Measurements from ENCODE around the gene PIGBOS1.

Gene PIGBOS1

GRCh38 chr15:55279746-55280351 is 39.1 kb downstream of the PIGBOS1 start:
- TF ChIP-seq, protein P1, sequence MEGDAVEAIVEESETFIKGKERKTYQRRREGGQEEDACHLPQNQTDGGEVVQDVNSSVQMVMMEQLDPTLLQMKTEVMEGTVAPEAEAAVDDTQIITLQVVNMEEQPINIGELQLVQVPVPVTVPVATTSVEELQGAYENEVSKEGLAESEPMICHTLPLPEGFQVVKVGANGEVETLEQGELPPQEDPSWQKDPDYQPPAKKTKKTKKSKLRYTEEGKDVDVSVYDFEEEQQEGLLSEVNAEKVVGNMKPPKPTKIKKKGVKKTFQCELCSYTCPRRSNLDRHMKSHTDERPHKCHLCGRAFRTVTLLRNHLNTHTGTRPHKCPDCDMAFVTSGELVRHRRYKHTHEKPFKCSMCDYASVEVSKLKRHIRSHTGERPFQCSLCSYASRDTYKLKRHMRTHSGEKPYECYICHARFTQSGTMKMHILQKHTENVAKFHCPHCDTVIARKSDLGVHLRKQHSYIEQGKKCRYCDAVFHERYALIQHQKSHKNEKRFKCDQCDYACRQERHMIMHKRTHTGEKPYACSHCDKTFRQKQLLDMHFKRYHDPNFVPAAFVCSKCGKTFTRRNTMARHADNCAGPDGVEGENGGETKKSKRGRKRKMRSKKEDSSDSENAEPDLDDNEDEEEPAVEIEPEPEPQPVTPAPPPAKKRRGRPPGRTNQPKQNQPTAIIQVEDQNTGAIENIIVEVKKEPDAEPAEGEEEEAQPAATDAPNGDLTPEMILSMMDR (IDR thresholded peaks at IDR 0.05; ENCODE audit: low read depth, low read length, missing control alignments) = no peak
- H3K4me3 ChIP-seq (ENCODE audit: low read depth, low read length) = no peak overlapping the region
- DNase-seq (ENCODE audit: low read depth) = peak; percentile 94

DNA sequence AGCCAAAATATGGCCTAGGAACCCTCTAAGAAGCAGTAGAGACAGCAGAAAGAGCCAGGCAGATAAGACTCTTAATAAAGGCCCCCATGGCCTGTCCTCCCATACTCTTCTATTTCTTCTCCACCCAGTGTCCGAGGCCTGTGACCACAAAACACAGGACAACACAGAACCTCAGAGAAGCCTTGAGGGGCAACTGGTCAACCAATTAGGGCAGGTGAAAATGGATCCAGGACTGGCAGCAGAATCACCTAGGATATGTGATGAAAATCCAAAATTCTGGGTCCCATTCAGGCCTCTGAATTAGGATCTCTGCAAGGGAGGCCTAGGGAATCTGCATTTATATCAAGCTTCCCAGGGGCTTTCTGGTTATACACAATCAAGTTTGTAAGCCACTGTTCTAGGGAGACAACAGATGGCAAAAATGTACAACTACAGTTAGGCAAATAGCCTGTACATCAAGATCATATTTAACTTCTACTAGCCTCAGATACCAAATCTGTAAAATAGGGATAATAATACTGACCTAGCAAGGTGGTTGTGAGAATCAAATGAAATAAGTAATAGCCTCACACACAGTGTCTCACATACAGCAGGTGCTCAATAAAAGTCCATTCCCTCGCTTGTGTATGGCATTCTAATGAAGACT is 39.7 kb downstream of the PIGBOS1 start:
- no peak for DNase-seq (ENCODE audit: low read depth)
- TF ChIP-seq, protein P1 (IDR thresholded peaks at IDR 0.05; ENCODE audit: low read depth, low read length, missing control alignments) = no peak
- no peak overlapping the region; the same call in 1 of the 2 replicates for H3K4me3 ChIP-seq (ENCODE audit: low read depth, low read length)

- no peak for DNase-seq (ENCODE audit: low read depth)
- TF ChIP-seq, protein P1 (IDR thresholded peaks at IDR 0.05; ENCODE audit: low read depth, low read length, missing control alignments) = no peak
- H3K4me3 ChIP-seq (ENCODE audit: low read depth, low read length) = no peak overlapping the region
These were observed 41.2 kb downstream of the PIGBOS1 start for GRCh38 chr15:55277715-55278114.

DNA sequence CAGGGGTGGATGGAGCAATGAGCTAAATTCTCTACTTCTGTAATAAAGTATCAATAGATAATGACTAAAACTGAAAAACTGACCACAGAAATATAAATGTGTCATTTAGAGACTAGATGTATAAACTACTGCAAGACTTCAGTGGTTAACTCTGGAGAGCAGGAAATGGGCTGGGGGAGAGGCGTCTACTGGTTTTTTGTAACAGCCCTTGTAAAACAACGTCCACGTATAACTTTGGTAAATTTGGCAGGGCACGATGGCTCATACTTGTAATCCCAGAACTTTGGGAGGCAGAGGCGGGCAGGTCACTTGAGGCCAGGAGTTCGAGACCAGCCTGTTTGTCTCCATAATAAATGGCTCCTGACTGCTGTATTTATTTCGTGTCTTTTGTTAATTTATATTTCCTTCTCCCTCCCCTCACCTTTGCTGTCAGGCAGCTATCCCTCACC is 41.8 kb downstream of the PIGBOS1 start:
- TF ChIP-seq, protein P1 (IDR thresholded peaks at IDR 0.05; ENCODE audit: low read depth, low read length, missing control alignments) = no peak
- DNase-seq (ENCODE audit: low read depth) = peak; percentile 77
- no peak overlapping the region for H3K4me3 ChIP-seq (ENCODE audit: low read depth, low read length)

- no peak for DNase-seq (ENCODE audit: low read depth)
- H3K4me3 ChIP-seq (ENCODE audit: low read depth, low read length) = no peak overlapping the region
- TF ChIP-seq, protein P1 (IDR thresholded peaks at IDR 0.05; ENCODE audit: low read depth, low read length, missing control alignments) = no peak
These were observed 42.6 kb downstream of the PIGBOS1 start for GRCh38 chr15:55276324-55276723.

- TF ChIP-seq, protein P1 (IDR thresholded peaks at IDR 0.05; ENCODE audit: low read depth, low read length, missing control alignments) = no peak
- DNase-seq (ENCODE audit: low read depth) = no peak
- no peak overlapping the region for H3K4me3 ChIP-seq (ENCODE audit: low read depth, low read length)
These were observed 48.6 kb downstream of the PIGBOS1 start for GRCh38 chr15:55270291-55270690.
